ENCODE data around the gene MCMBP. TPM values are rescaled to one million over a fixed set of nuclear protein-coding genes. Genes with fewer than 3 reads are reported as not detected.

MCMBP gene
- total RNA-seq = 10 to 100 TPM; 15.0 to 25.6 (median 19.5) TPM
- long read RNA-seq, partial matches to known transcripts = 0 of 1 reads
- long read RNA-seq, other reads (novel, unspliced or antisense) = 1 of 1 reads

DNA sequence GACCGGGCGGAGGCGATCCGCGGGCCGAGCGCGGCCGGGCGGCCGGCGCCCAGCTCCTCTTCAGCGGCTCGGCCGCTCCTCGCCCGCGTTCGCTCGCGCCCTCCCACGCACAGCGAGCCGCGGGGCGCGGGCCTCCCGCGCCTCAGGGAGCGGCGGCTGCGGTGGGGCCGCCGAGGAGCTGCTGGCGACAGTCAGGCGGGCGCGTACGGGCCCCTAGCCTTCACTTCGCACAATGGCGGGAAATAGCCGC, at the start of gene MCMBP:
MCMBP (minus strand) TSS at position 234 of the 250 bp plus-strand sequence. CDS start 259 bp downstream, outside the sequence.
- Histone ChIP-seq H3K36me3 (no peaks in the 10 kb centered on the region), H3K27ac (peak within 1 kb of the TSS; percentile 65 to 80 (median 78)), H3K4me3 (peak within 1 kb of the TSS; percentile 76 to 96 (median 79)), H3K27me3 (no peaks in the 10 kb centered on the region), H3K4me1 (peaks cover 0 to 20% (median 6%) of the 10 kb centered on the region in 4 donors), H3K9me3 (no peaks in the 10 kb centered on the region)
- no peak for DNase-seq
- intact Hi-C loops (cut with DNase I) = no loop called here
- peak; percentile 86 for TF ChIP-seq POLR2A (IDR thresholded peaks at IDR 0.05)
- TF ChIP-seq CTCF (IDR thresholded peaks at IDR 0.05) = no peak
- ATAC-seq = peak in 1 of 4 donors; percentile 11
- WGBS (ENCODE audit: insufficient coverage, low coverage, low lambda C conversion rate, missing lambda C conversion rate) = 0% methylated on average over 2 of the region's 42 CpGs

- 43% methylated on average over 1 of the region's 1 CpG for WGBS (ENCODE audit: insufficient coverage, low coverage, low lambda C conversion rate, missing lambda C conversion rate)
- H3K4me3 ChIP-seq = no peak overlapping the region
- intact Hi-C loops (cut with DNase I) = no loop called here
- no peak for DNase-seq
- no peaks in the 10 kb centered on the region for H3K4me1 ChIP-seq
- no peaks in the 10 kb centered on the region for H3K9me3 ChIP-seq
- peaks cover 0 to 94% (median 25%) of the 10 kb centered on the region in 4 donors for H3K36me3 ChIP-seq
- no peaks in the 10 kb centered on the region for H3K27me3 ChIP-seq
- no peak for ATAC-seq
- no peak for TF ChIP-seq CTCF (IDR thresholded peaks at IDR 0.05)
- TF ChIP-seq POLR2A (IDR thresholded peaks at IDR 0.05) = no peak
- no peak overlapping the region for H3K27ac ChIP-seq
Measured at GRCh38 chr10:119919826-119920225, 47.2 kb upstream of the MCMBP start.

DNA sequence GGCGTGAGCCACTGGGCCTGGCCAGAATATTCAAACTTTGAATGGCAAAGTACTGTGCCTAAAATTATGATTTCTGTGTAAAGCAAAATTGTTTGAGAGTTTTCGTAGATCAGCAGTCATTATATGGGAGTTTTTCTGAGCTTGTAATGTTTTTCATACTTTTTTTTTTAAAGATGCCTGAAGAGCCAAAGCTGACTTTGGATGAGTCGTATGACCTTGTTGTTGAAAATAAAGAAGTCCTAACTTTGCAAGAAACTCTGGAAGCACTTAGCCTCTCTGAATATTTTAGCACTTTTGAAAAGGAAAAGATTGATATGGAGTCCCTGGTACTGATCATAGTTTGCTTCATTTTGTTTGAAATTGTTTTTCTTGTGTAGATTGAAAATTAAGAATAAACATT, 46.6 kb upstream of the MCMBP start:
- H3K27ac ChIP-seq = no peak overlapping the region
- intact Hi-C loops (cut with DNase I) = no loop called here
- H3K4me3 ChIP-seq = no peak overlapping the region
- peaks cover 0 to 95% (median 24%) of the 10 kb centered on the region in 4 donors for H3K36me3 ChIP-seq
- H3K4me1 ChIP-seq = no peaks in the 10 kb centered on the region
- ATAC-seq (no peak), DNase-seq (no peak)
- no peaks in the 10 kb centered on the region for H3K9me3 ChIP-seq
- 79% methylated on average over 2 of the region's 3 CpGs for WGBS (ENCODE audit: insufficient coverage, low coverage, low lambda C conversion rate, missing lambda C conversion rate)
- TF ChIP-seq POLR2A (IDR thresholded peaks at IDR 0.05) (no peak), CTCF (IDR thresholded peaks at IDR 0.05) (no peak)
- H3K27me3 ChIP-seq = no peaks in the 10 kb centered on the region

DNA sequence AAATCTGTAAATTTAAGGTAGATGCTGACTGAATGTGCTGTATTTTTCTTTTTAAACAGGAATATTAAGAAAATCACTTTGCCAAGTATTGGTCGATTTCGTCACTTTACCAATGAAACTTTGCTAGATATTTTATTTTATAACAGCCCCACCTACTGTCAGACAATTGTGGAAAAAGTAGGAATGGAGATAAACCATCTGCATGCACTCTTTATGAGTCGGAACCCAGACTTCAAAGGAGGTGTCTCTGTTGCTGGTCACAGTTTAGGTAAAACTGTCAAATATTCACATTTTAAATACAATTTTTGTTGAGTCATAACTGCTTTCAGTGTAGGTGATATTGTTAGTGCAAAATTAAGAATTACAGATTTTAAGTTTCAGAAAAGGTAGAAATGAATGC, 45.1 kb upstream of the MCMBP start:
- TF ChIP-seq CTCF (IDR thresholded peaks at IDR 0.05) = peak in 3 of 4 donors; percentile 11 to 14 (median 13)
- TF ChIP-seq POLR2A (IDR thresholded peaks at IDR 0.05) = no peak
- Histone ChIP-seq H3K9me3 (no peaks in the 10 kb centered on the region), H3K27me3 (no peaks in the 10 kb centered on the region), H3K27ac (no peak overlapping the region), H3K4me1 (no peaks in the 10 kb centered on the region), H3K36me3 (peaks cover 0 to 86% (median 28%) of the 10 kb centered on the region in 4 donors), H3K4me3 (no peak overlapping the region)
- intact Hi-C loops (cut with DNase I) = no loop called here
- DNase-seq (no peak), ATAC-seq (no peak)
- WGBS (ENCODE audit: insufficient coverage, low coverage, low lambda C conversion rate, missing lambda C conversion rate) = 67% methylated on average over 3 of the region's 3 CpGs

- intact Hi-C loops (cut with DNase I) = no loop called here
- no peak overlapping the region for H3K27ac ChIP-seq
- H3K9me3 ChIP-seq = no peaks in the 10 kb centered on the region
- ATAC-seq (no peak), DNase-seq (no peak)
- H3K4me3 ChIP-seq = no peak overlapping the region
- H3K36me3 ChIP-seq = peaks cover 0 to 63% (median 20%) of the 10 kb centered on the region in 4 donors
- H3K4me1 ChIP-seq = no peaks in the 10 kb centered on the region
- 100% methylated on average over 6 of the region's 6 CpGs for WGBS (ENCODE audit: insufficient coverage, low coverage, low lambda C conversion rate, missing lambda C conversion rate)
- TF ChIP-seq POLR2A (IDR thresholded peaks at IDR 0.05) (no peak), CTCF (IDR thresholded peaks at IDR 0.05) (no peak)
- H3K27me3 ChIP-seq = no peaks in the 10 kb centered on the region
Measured at GRCh38 chr10:119910689-119911088, 38.0 kb upstream of the MCMBP start.
